Bronchial epithelial cell (primary cell): ENCODE measurements around the gene CCM2. TPM values are rescaled to one million over a fixed set of nuclear protein-coding genes. Genes with fewer than 3 reads are reported as not detected.

ENCODE experiments used
- DNase-seq: peaks from one replicate; pipeline ENCODE4 v3.0.0-alpha.2; 2010; ENCODE audit warnings: low read depth
- FAIRE-seq: peaks from 2 replicates; lab custom pipeline; 2011; peaks lifted over from hg19 to GRCh38; lab: Jason Lieb, UNC
- H3K27me3 ChIP-seq: 2 replicates; pipeline ENCODE4 v1.5.1; 2011; ENCODE audit warnings: low read length; ENCODE audit not compliant: control insufficient read depth, insufficient read depth
- H3K36me3 ChIP-seq: 2 replicates; pipeline ENCODE4 v1.5.1; 2011; ENCODE audit warnings: low read length; ENCODE audit not compliant: control insufficient read depth, insufficient read depth
- H3K4me3 ChIP-seq: 2 replicates; pipeline ENCODE4 v1.5.1; 2011; ENCODE audit warnings: mild to moderate bottlenecking, low read depth, low read length, control low read depth
- CTCF ChIP-seq: IDR thresholded peaks from 2 replicates; pipeline ENCODE4 v1.5.1; 2011; ENCODE audit warnings: mild to moderate bottlenecking, moderate library complexity, low read length, control low read depth, inconsistent platforms; ENCODE audit not compliant: insufficient read depth, severe bottlenecking
- total RNA-seq: library from RNA; depleted of rRNA; stranded (reverse); fragments of >200 nt; gene quantifications from 2 replicates; pipeline ENCODE4 v1.2.1, GENCODE V29; 2014

The CCM2 gene
- total RNA-seq, 1 donor from 2014 or later = 45.0 TPM

GRCh38 chr7:45122975-45123860 lies 123.2 kb downstream of the CCM2 start:
- no peaks in the 10 kb centered on the region for H3K36me3 ChIP-seq
- no peak overlapping the region for H3K4me3 ChIP-seq
- FAIRE-seq (no peak), DNase-seq (no peak)
- no peaks in the 10 kb centered on the region for H3K27me3 ChIP-seq
- no peak for TF ChIP-seq CTCF

- no peak for DNase-seq
- TF ChIP-seq CTCF = no peak
- Histone ChIP-seq H3K36me3 (no peaks in the 10 kb centered on the region), H3K27me3 (no peaks in the 10 kb centered on the region), H3K4me3 (no peak overlapping the region)
- peak; percentile 60 for FAIRE-seq
These were observed 124.1 kb downstream of the CCM2 start for GRCh38 chr7:45123913-45124710.

- H3K4me3 ChIP-seq = no peak overlapping the region
- no peaks in the 10 kb centered on the region for H3K27me3 ChIP-seq
- no peak for TF ChIP-seq CTCF
- FAIRE-seq (no peak), DNase-seq (no peak)
- no peaks in the 10 kb centered on the region for H3K36me3 ChIP-seq
These were observed 125.3 kb downstream of the CCM2 start for GRCh38 chr7:45125193-45125904.

Other genes with a start within 250 kb of the CCM2 start
- gene PPIA, start 203.5 kb upstream of the CCM2 start, total RNA-seq = 1,106 and 1,178 TPM in 2 replicates
- gene H2AZ2, start 152.1 kb upstream of the CCM2 start, total RNA-seq = 136 and 140 TPM in 2 replicates
- 18.2 and 19.6 TPM in 2 replicates for gene PURB, start 114.7 kb upstream of the CCM2 start, total RNA-seq
- 0.13 and 0.26 TPM in 2 replicates for gene MYO1G, start 21.2 kb upstream of the CCM2 start, total RNA-seq
- gene NACAD, start 88.8 kb downstream of the CCM2 start, total RNA-seq = under 0.01 and 0.13 TPM in 2 replicates
- 78.7 and 90.3 TPM in 2 replicates for gene TBRG4, start 111.5 kb downstream of the CCM2 start, total RNA-seq
- gene RAMP3, start 157.6 kb downstream of the CCM2 start, total RNA-seq = not detected in 2 replicates